GM10248 (cell line): ENCODE results near the gene FAM20C.

Source experiments
- CTCF ChIA-PET: fragments of 300-600 bp; sonication (Branson Sonifier 250); formaldehyde crosslinking; extraction: SDS; loops from one replicate; lab custom pipeline; 2021; ENCODE audit warnings: antibody characterized with exemption; lab: Yijun Ruan, JAX
- POLR2A ChIA-PET: fragments of 350-650 bp; sonication (Branson Sonifier 250); formaldehyde crosslinking; extraction: SDS; loops from one replicate; lab custom pipeline; 2020; ENCODE audit warnings: antibody characterized with exemption; lab: Yijun Ruan, JAX
- DNase-seq: peaks from one replicate; pipeline ENCODE4 v3.0.0; 2012; ENCODE audit errors: extremely low spot score
- CTCF ChIP-seq: IDR thresholded peaks from 2 replicates; pipeline ENCODE4 v1.5.1; 2012; ENCODE audit warnings: mild to moderate bottlenecking, low read depth; ENCODE audit errors: extremely low read depth, missing control alignments, control extremely low read depth

FAM20C gene

GRCh38 chr7:253581-254336 is 61.4 kb downstream of the FAM20C start:
- ChIA-PET POLR2A (no interaction called here), CTCF (interaction anchor here (1.0 to 1.8 kb wide), 2 partner anchors 9 to 10 kb away, joined by 4 to 6 read pairs; no protein-coding TSS in a partner anchor)
- DNase-seq = no peak
- TF ChIP-seq CTCF = no peak

GRCh38 chr7:254337-255037 is 62.1 kb downstream of the FAM20C start:
- TF ChIP-seq CTCF = no peak
- CTCF ChIA-PET = interaction anchor here (1.0 kb wide), 1 partner anchor 9 kb away, joined by 4 read pairs; no protein-coding TSS in a partner anchor
- DNase-seq = no peak
- POLR2A ChIA-PET = no interaction called here

- TF ChIP-seq CTCF = no peak
- ChIA-PET CTCF (no interaction called here), POLR2A (no interaction called here)
- no peak for DNase-seq
Measured at GRCh38 chr7:255038-255435, 62.7 kb downstream of the FAM20C start.

GRCh38 chr7:255721-256361 is 63.5 kb downstream of the FAM20C start:
- ChIA-PET POLR2A (no interaction called here), CTCF (no interaction called here)
- DNase-seq = no peak
- no peak for TF ChIP-seq CTCF

DNA sequence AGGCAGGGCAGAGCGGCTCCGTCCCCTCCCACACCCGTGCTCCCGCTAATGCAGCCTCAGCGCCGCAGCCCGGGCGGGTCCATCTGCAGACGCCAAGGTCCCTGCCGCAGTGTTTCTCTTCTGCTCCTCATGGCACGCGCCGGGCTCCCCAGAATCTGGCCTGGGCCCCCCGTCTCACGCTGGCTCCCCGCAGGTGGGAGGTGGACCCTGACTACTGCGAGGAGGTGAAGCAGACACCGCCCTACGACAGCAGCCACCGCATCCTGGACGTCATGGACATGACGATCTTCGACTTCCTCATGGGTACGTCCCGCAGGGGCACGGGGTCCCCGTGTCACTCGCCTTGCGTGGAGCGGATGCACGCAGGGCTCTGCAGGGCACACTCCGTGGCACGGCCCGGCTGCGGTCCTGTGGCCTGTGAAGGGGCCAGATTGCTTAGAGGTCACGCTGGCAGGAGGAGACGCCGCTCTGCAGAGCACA is 64.1 kb downstream of the FAM20C start:
- DNase-seq = no peak
- CTCF ChIA-PET = no interaction called here
- POLR2A ChIA-PET = no interaction called here
- no peak for TF ChIP-seq CTCF

DNA sequence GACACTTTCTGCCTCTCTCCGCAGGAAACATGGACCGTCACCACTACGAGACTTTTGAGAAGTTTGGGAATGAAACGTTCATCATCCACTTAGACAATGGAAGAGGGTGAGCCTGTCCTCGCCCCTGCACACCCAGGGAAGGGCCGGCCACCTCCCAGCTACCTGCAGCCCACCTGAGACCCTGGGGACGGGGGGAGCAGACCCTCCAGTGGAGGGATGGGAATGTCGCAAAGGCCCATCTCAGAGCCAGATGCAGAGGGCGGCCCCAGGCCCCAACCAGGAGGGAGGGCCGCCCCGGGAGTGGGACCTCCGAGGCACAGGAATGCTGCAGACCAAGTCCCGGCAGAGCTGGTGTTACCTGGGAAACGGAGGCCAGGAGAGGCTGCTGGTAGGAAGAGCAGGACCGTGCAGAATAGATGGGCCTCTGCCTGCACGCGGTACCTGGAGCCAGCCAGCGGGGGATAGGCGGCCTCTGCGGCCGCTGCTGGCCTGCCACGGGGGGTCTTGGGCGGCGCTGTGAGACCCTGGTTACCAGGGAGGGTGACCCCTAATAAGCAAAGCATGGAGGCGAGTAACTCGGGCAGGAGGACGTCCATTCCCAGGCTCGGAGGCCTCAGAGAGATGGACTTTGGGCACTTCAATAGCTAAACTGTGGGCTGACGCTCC is 64.7 kb downstream of the FAM20C start:
- ChIA-PET POLR2A (no interaction called here), CTCF (no interaction called here)
- no peak for DNase-seq
- TF ChIP-seq CTCF = no peak
